Measurements from ENCODE around the gene PHF12.

The PHF12 gene

GRCh38 chr17:28951428-28951990, at the start of gene PHF12:
PHF12 (minus strand) TSS chr17:28951518; CDS start chr17:28950960, 558 bp downstream.
- DNase-seq (ENCODE audit: low read depth), result peak; percentile 99

GRCh38 chr17:29000973-29001372, 49.7 kb upstream of the PHF12 start:
- DNase-seq (ENCODE audit: low read depth), result no peak

GRCh38 chr17:28999206-28999605, 47.9 kb upstream of the PHF12 start:
- DNase-seq (ENCODE audit: low read depth), result no peak

- DNase-seq (ENCODE audit: low read depth), result no peak
Measured at GRCh38 chr17:28997806-28998205, 46.5 kb upstream of the PHF12 start.

GRCh38 chr17:28996554-28997096, 45.3 kb upstream of the PHF12 start:
- DNase-seq (ENCODE audit: low read depth), result no peak

- DNase-seq (ENCODE audit: low read depth), result no peak
Measured at GRCh38 chr17:28993645-28994426, 42.5 kb upstream of the PHF12 start.

GRCh38 chr17:28992625-28993600, 41.6 kb upstream of the PHF12 start:
- no peak for DNase-seq (ENCODE audit: low read depth)

- no peak for DNase-seq (ENCODE audit: low read depth)
Measured at GRCh38 chr17:28992185-28992584, 40.9 kb upstream of the PHF12 start.

GRCh38 chr17:28991779-28992178, 40.5 kb upstream of the PHF12 start:
- no peak for DNase-seq (ENCODE audit: low read depth)

GRCh38 chr17:28989028-28989427, 37.7 kb upstream of the PHF12 start:
- DNase-seq (ENCODE audit: low read depth), result no peak

- DNase-seq (ENCODE audit: low read depth), result no peak
Measured at GRCh38 chr17:28988475-28988874, 37.2 kb upstream of the PHF12 start.

- DNase-seq (ENCODE audit: low read depth), result no peak
Measured at GRCh38 chr17:28986714-28987655, 35.7 kb upstream of the PHF12 start.

- DNase-seq (ENCODE audit: low read depth), result no peak
Measured at GRCh38 chr17:28985950-28986713, 34.8 kb upstream of the PHF12 start.

- no peak for DNase-seq (ENCODE audit: low read depth)
Measured at GRCh38 chr17:28983286-28984230, 32.2 kb upstream of the PHF12 start.

GRCh38 chr17:28982131-28982793, 30.9 kb upstream of the PHF12 start:
- no peak for DNase-seq (ENCODE audit: low read depth)

GRCh38 chr17:28978356-28978964, 27.1 kb upstream of the PHF12 start:
- no peak for DNase-seq (ENCODE audit: low read depth)

GRCh38 chr17:28977659-28978355, 26.5 kb upstream of the PHF12 start:
- DNase-seq (ENCODE audit: low read depth), result no peak

GRCh38 chr17:28975646-28976045, 24.3 kb upstream of the PHF12 start:
- DNase-seq (ENCODE audit: low read depth), result no peak
